Neuronal stem cell (in vitro differentiated cells): ENCODE measurements around the gene SMYD3.

Source experiments
- DNase-seq: peaks from one replicate; pipeline ENCODE4 v3.0.0-alpha.2; 2013; ENCODE audit warnings: low spot score
- H2AFZ ChIP-seq: one replicate; pipeline ENCODE4 v1.6.1; 2013; ENCODE audit warnings: mild to moderate bottlenecking, low read length, inconsistent platforms
- H2AK5ac ChIP-seq: 2 replicates; pipeline ENCODE4 v1.6.1; 2013; ENCODE audit warnings: low read depth, mild to moderate bottlenecking, inconsistent platforms, low read length, moderate library complexity, mixed read lengths
- H2BK120ac ChIP-seq: 2 replicates; pipeline ENCODE4 v1.6.1; 2013; ENCODE audit warnings: low read depth, mild to moderate bottlenecking, inconsistent platforms, low read length, moderate library complexity, mixed read lengths
- H2BK12ac ChIP-seq: one replicate; pipeline ENCODE4 v1.6.1; 2013; ENCODE audit warnings: low read length, inconsistent platforms
- H2BK15ac ChIP-seq: 2 replicates; pipeline ENCODE4 v1.6.1; 2013; ENCODE audit warnings: mild to moderate bottlenecking, low read length, inconsistent platforms, mixed read lengths
- H2BK5ac ChIP-seq: one replicate; pipeline ENCODE4 v1.6.1; 2013; ENCODE audit warnings: inconsistent platforms, mild to moderate bottlenecking, low read length, moderate library complexity
- H3K14ac ChIP-seq: one replicate; pipeline ENCODE4 v1.6.1; 2013; ENCODE audit warnings: low read length, inconsistent platforms
- H3K18ac ChIP-seq: 2 replicates; pipeline ENCODE4 v1.6.1; 2013; ENCODE audit warnings: low read length, inconsistent platforms
- H3K23ac ChIP-seq: 2 replicates; pipeline ENCODE4 v1.6.1; 2013; ENCODE audit warnings: low read depth, mild to moderate bottlenecking, mixed read lengths, low read length, inconsistent platforms; ENCODE audit not compliant: poor library complexity
- H3K27ac ChIP-seq: replicated peaks from 3 replicates; pipeline ENCODE4 v1.5.1; 2013; ENCODE audit warnings: low read length, inconsistent platforms
- H3K27me3 ChIP-seq, 3 experiments: 2 replicates each; pipeline ENCODE4 v1.6.1; 2013; ENCODE audit warnings: low read length in 3 of 3, mild to moderate bottlenecking in 2 of 3, inconsistent platforms in 1 of 3, low read depth in 1 of 3, mixed read lengths in 1 of 3, moderate library complexity in 1 of 3; ENCODE audit not compliant: control insufficient read depth in 3 of 3, insufficient read depth in 3 of 3
- H3K36me3 ChIP-seq, 2 donors: replicated peaks in 1 of 2; 2 replicates each; pipeline ENCODE4 v1.6.1; 2013; ENCODE audit warnings: low read length in 2 of 2; ENCODE audit not compliant: control insufficient read depth in 2 of 2, insufficient read depth in 2 of 2
- H3K4ac ChIP-seq: 2 replicates; pipeline ENCODE4 v1.6.1; 2013; ENCODE audit warnings: inconsistent platforms, mild to moderate bottlenecking, low read length, moderate library complexity
- H3K4me1 ChIP-seq, 2 donors: 1 replicate in 1 of 2; 2 replicates in 1 of 2; pipeline ENCODE4 v1.6.1; 2013; ENCODE audit warnings: low read length in 2 of 2, low read depth in 1 of 2; ENCODE audit not compliant: control insufficient read depth in 2 of 2, insufficient read depth in 1 of 2
- H3K4me2 ChIP-seq: one replicate; pipeline ENCODE4 v1.6.1; 2013; ENCODE audit warnings: mild to moderate bottlenecking, low read length, inconsistent platforms; ENCODE audit not compliant: insufficient read depth, poor library complexity, severe bottlenecking
- H3K4me3 ChIP-seq, 2 donors: 2 replicates each; pipeline ENCODE4 v1.5.1; 2013; ENCODE audit warnings: low read length in 2 of 2, mild to moderate bottlenecking in 2 of 2, inconsistent platforms in 1 of 2, moderate library complexity in 1 of 2
- H3K79me1 ChIP-seq: one replicate; pipeline ENCODE4 v1.6.1; 2013; ENCODE audit warnings: low read depth, mild to moderate bottlenecking, inconsistent platforms, low read length, moderate library complexity
- H3K9ac ChIP-seq: one replicate; pipeline ENCODE4 v1.6.1; 2013; ENCODE audit warnings: mild to moderate bottlenecking, low read depth, low read length, inconsistent platforms; ENCODE audit not compliant: poor library complexity
- H3K9me3 ChIP-seq, 2 donors: replicated peaks in 1 of 2; 2 replicates each; pipeline versions ENCODE3 to v1.6.1; 2013; ENCODE audit warnings: low read length in 2 of 2, mild to moderate bottlenecking in 2 of 2, inconsistent platforms in 1 of 2, low read depth in 1 of 2, mixed read lengths in 1 of 2, moderate library complexity in 1 of 2; ENCODE audit not compliant: control insufficient read depth in 2 of 2, insufficient read depth in 1 of 2
- H4K8ac ChIP-seq: one replicate; pipeline ENCODE4 v1.6.1; 2013; ENCODE audit warnings: low read depth, mild to moderate bottlenecking, inconsistent platforms, low read length, moderate library complexity
- H4K91ac ChIP-seq: one replicate; pipeline ENCODE4 v1.6.1; 2013; ENCODE audit warnings: low read length, low read depth, mild to moderate bottlenecking, inconsistent platforms; ENCODE audit not compliant: poor library complexity
- WGBS, 2 donors: extraction: QIAGEN DNeasy Blood & Tissue Kit; methylation state at CpG; one replicate each; pipeline ENCODE4 v1.1.7; 2013; ENCODE audit warnings: missing lambda C conversion rate in 2 of 2, mixed read lengths in 1 of 2; ENCODE audit not compliant: insufficient read length in 2 of 2, insufficient replicate concordance in 1 of 2; ENCODE audit errors: extremely low coverage in 2 of 2; 5-methylcytosine and 5-hydroxymethylcytosine counted together

The SMYD3 gene

DNA sequence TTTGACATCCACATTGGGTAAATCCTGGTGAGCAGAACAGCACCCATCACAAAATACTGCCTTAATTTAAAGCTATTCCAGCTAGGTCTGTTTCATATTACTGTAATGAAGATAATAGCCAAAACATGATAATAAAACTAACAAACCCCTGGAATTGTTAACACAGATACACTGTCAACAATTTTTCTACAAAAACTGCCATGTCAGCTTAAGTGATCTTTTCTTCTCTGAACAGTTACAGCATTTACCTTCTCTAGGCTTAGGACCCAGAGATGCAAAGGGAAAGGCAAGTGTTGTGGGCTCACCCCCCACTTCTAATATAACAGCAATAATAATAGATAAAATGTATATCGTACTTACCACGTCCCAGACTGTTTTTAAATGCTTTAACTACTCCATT, 92.1 kb downstream of the SMYD3 start:
- H2BK12ac ChIP-seq = no peak overlapping the region
- no peak overlapping the region for H3K27ac ChIP-seq
- no peak overlapping the region for H4K8ac ChIP-seq
- no peaks in the 10 kb centered on the region for H3K36me3 ChIP-seq
- no peak overlapping the region for H3K4me3 ChIP-seq
- no peak for DNase-seq
- H2BK15ac ChIP-seq = no peak overlapping the region
- no peaks in the 10 kb centered on the region for H3K4me1 ChIP-seq
- no CpG with 5 or more reads among the region's 2 CpGs for WGBS, 2 donors
- no peak overlapping the region for H3K23ac ChIP-seq
- H3K9ac ChIP-seq = no peak overlapping the region
- H2AK5ac ChIP-seq = no peak overlapping the region
- H3K18ac ChIP-seq = no peak overlapping the region
- H3K27me3 ChIP-seq = no peaks in the 10 kb centered on the region
- no peaks in the 10 kb centered on the region for H3K79me1 ChIP-seq
- no peak overlapping the region for H2AFZ ChIP-seq
- H3K4me2 ChIP-seq = no peak overlapping the region
- H2BK5ac ChIP-seq = no peak overlapping the region
- no peak overlapping the region for H3K14ac ChIP-seq
- H3K9me3 ChIP-seq = peaks cover 5 to 8% of the 10 kb centered on the region in 2 donors
- H3K4ac ChIP-seq = no peak overlapping the region
- H2BK120ac ChIP-seq = no peak overlapping the region
- H4K91ac ChIP-seq = no peak overlapping the region

DNA sequence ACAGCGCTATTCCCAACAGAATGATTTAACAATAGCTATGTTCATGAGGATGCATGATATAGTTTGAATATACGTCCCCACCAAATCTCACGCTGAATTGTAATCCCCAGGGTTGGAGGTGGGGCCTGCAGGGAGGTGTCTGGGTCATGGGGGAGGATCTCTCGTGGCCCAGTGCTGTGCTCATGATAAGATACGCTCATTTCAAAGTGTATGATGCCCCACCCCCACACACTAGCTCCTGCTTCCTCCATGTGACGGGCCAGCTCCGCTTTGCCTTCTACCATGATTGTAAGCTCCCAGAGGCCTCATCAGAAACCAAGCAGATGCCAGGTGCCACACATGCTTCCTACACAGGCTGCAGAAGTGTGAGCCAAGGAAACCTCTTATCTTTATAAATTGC, 93.6 kb downstream of the SMYD3 start:
- Histone ChIP-seq H3K36me3 (no peaks in the 10 kb centered on the region), H2BK12ac (no peak overlapping the region), H4K8ac (no peak overlapping the region), H3K9ac (no peak overlapping the region), H3K27me3 (no peaks in the 10 kb centered on the region), H3K4ac (no peak overlapping the region), H3K4me2 (no peak overlapping the region), H2BK120ac (no peak overlapping the region), H3K27ac (no peak overlapping the region), H2AFZ (no peak overlapping the region), H2BK5ac (no peak overlapping the region), H4K91ac (no peak overlapping the region), H3K4me1 (no peaks in the 10 kb centered on the region), H3K23ac (no peak overlapping the region), H3K4me3 (no peak overlapping the region), H3K79me1 (no peaks in the 10 kb centered on the region), H2BK15ac (no peak overlapping the region), H3K9me3 (peaks cover 2 to 3% of the 10 kb centered on the region in 2 donors), H3K18ac (no peak overlapping the region), H2AK5ac (no peak overlapping the region), H3K14ac (no peak overlapping the region)
- WGBS, 2 donors = no CpG with 5 or more reads among the region's 7 CpGs
- no peak for DNase-seq

DNA sequence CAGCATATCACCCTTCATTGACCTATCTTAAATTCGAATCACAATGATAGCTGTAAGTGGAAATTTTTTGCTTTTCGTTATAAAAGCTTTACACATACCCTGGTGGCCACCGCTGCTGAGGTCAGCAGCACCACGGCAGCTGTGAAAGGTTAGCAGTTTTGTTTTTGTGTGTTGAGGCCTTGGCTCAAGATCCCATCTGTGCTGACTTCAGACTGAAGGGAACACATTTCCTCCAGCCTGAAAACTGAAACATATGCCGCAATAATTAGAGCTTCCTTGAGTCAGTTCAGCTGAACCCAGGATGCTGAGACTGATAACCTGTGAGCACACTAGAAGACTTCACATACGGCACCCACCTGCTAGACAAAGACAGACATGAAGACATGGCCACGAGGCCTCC, 103.0 kb downstream of the SMYD3 start:
- Histone ChIP-seq H3K23ac (no peak overlapping the region), H3K4me3 (no peak overlapping the region), H3K18ac (no peak overlapping the region), H3K36me3 (no peaks in the 10 kb centered on the region), H2AFZ (no peak overlapping the region), H2BK12ac (no peak overlapping the region), H3K9ac (no peak overlapping the region), H2BK120ac (no peak overlapping the region), H3K79me1 (no peaks in the 10 kb centered on the region), H2BK5ac (no peak overlapping the region), H4K8ac (no peak overlapping the region), H3K14ac (no peak overlapping the region), H2AK5ac (no peak overlapping the region), H3K27ac (no peak overlapping the region), H4K91ac (no peak overlapping the region), H3K27me3 (no peaks in the 10 kb centered on the region), H3K4me2 (no peak overlapping the region), H3K4ac (no peak overlapping the region), H3K9me3 (no peaks in the 10 kb centered on the region), H3K4me1 (no peaks in the 10 kb centered on the region), H2BK15ac (no peak overlapping the region)
- no CpG with 5 or more reads among the region's 7 CpGs for WGBS, 2 donors
- no peak for DNase-seq

DNA sequence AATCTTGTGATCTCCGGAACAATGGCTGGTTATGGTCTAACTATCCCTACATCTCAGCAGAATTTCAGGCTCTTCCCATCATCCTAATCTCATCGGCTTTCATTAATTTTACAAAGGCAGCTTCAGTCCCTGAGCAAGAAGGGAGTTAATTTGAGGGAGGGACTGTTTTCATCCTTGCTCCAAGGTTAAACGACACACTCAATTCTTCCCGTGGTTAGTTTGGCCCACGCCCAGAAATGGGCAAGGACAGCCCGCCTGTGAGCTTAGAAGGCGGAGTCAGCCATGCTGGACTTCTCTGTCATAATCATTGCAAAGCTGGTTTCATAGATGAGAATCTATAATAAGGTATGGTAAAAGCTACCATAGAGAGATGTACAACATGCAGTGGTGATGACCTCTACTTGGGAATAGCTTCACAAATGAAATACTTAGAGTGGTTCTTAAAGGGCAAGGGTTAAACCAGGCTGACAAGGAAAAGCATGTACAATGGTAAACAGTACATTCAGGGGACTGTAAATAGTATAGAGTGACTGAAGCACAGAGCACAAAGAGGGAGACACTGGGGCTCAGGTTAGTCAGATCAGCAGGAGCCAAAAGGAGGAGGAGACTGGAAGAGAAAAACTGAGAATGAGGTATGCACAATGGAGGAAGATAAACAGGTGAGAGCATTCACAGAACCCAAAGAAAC, 108.8 kb downstream of the SMYD3 start:
- no peaks in the 10 kb centered on the region for H3K27me3 ChIP-seq
- no peak overlapping the region for H2BK15ac ChIP-seq
- H4K91ac ChIP-seq = no peak overlapping the region
- no CpG with 5 or more reads among the region's 7 CpGs for WGBS, 2 donors
- no peak for DNase-seq
- no peak overlapping the region for H3K4me3 ChIP-seq
- no peak overlapping the region for H2BK5ac ChIP-seq
- H2BK12ac ChIP-seq = no peak overlapping the region
- H3K23ac ChIP-seq = no peak overlapping the region
- H3K36me3 ChIP-seq = no peaks in the 10 kb centered on the region
- no peaks in the 10 kb centered on the region for H3K9me3 ChIP-seq
- H2BK120ac ChIP-seq = no peak overlapping the region
- H3K14ac ChIP-seq = no peak overlapping the region
- H3K27ac ChIP-seq = no peak overlapping the region
- H3K4me1 ChIP-seq = peaks cover 0 to 2% of the 10 kb centered on the region in 2 donors
- H3K18ac ChIP-seq = no peak overlapping the region
- H3K4ac ChIP-seq = no peak overlapping the region
- no peak overlapping the region for H2AFZ ChIP-seq
- H3K9ac ChIP-seq = no peak overlapping the region
- H2AK5ac ChIP-seq = no peak overlapping the region
- H4K8ac ChIP-seq = no peak overlapping the region
- H3K4me2 ChIP-seq = no peak overlapping the region
- H3K79me1 ChIP-seq = no peaks in the 10 kb centered on the region
